Activated T-cell treated with anti-CD3 and anti-CD28 coated beads, Interleukin-2, amount 50 U/mL, for 4 hours (primary cell): ENCODE data around the gene FHIT. TPM values are rescaled to one million over a fixed set of nuclear protein-coding genes. Genes with fewer than 3 reads are reported as not detected.
"Not testable (repeated sequence)": the region's sequence is repeated elsewhere in the genome, so short reads cannot be mapped to it uniquely, and the experiment has no call there.

Experiments used
- ATAC-seq, 2 donors: fragments of 200-7000 bp; cut with Tn5 transposase; one replicate each; pipeline ENCODE4 v1.10.0; 2021
- DNase-seq: peaks from one replicate; pipeline ENCODE4 v3.0.0-alpha.2; 2020
- H3K27me3 Mint-ChIP-seq: one replicate; pipeline ENCODE4 v1.8.0; 2021; ENCODE audit warnings: low read depth, mixed read lengths
- H3K36me3 Mint-ChIP-seq: one replicate; pipeline ENCODE4 v1.8.0; 2022; ENCODE audit warnings: mixed read lengths; ENCODE audit not compliant: insufficient read depth
- H3K4me1 Mint-ChIP-seq: one replicate; pipeline ENCODE4 v1.8.0; 2021; ENCODE audit warnings: low read depth, mixed read lengths
- H3K4me3 Mint-ChIP-seq: one replicate; pipeline ENCODE4 v1.8.0; 2021; ENCODE audit warnings: mild to moderate bottlenecking, moderate library complexity, mixed read lengths
- H3K9me3 Mint-ChIP-seq: one replicate; pipeline ENCODE4 v1.8.0; 2021; ENCODE audit warnings: mixed read lengths
- total RNA-seq, 3 donors: library from RNA; stranded (reverse); gene quantifications; one replicate each; pipeline ENCODE4 v1.2.1, GENCODE V29; 2021

The FHIT gene
- total RNA-seq, 3 donors from 2014 or later: 0.66 to 5.5 (median 2.4) TPM

DNA sequence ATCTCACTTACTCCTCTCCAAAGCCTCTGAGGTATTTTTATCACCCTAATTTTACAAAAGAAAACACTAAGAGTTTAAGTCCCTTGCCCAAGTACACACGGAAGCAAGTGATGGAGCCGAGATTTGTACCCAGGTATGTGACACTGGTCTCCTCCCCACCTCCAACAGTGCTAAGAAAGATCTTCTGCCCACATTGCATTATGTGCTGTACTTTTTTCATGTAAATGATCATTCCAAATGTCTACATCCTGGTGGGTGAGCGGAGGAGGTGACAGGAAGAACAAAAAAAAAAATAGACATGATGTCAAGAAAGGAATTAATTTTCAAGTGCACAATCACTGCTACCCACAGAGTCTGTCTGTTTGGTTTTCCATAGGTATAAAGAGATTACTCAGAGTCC, 694.1 kb downstream of the FHIT start:
- DNase-seq: no peak
- no peak for ATAC-seq
- Mint-ChIP-seq H3K27me3 (no peaks in the 10 kb centered on the region), H3K9me3 (no peaks in the 10 kb centered on the region), H3K4me3 (no peak overlapping the region), H3K4me1 (peaks cover 2% of the 10 kb centered on the region), H3K36me3 (no peaks in the 10 kb centered on the region)

DNA sequence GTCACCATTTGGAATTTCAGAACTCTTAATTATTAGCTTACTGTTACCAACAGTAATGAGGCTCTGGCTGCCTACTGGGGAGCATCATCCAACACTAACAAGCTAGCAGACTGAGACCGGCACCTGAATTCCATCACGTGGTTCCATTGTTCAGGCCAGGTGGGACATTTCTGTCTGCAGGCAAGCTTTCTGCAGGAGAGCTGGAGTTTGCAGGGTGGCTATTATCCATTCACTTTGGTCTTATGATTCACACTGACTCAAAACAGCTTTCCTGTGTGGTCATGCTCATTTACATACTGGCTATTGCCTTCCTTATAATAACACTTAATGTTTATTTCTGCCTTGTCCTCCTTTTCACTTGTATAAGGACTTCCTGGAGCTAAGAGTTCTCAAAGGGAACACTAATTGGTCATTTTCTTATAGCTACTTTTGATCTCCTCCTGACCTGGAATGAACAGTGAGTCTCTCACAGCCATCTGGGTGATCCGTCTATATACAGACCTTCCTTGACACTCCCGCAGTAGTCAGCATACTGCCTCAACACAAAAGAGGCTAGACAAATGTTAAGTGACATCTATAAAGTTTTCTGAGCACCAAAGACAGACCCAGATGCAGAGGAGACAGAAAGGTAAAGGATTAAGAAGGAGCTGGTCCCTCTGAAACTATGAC, 695.4 kb downstream of the FHIT start:
- H3K27me3 Mint-ChIP-seq: no peaks in the 10 kb centered on the region
- H3K4me1 Mint-ChIP-seq: peaks cover 2% of the 10 kb centered on the region

DNA sequence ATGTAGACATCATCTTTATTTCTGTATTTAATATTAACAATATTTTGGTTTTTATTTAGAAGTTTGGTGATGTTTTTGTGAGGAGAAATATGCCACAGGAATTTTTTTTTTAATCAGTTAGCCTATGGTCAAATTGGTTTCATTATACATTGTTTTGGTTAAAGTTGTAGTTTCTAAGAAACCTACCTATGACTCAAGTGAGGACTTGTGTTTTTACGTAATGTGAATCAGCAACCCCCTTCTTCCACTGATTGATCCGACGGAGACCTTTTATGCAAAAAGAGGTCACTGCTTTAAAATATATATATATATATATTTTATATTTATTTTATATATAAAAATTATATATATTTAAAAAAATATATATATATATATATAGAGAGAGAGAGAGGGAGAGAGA, 698.1 kb downstream of the FHIT start:
- Mint-ChIP-seq H3K27me3 (no peaks in the 10 kb centered on the region), H3K36me3 (no peaks in the 10 kb centered on the region), H3K9me3 (peaks cover 4% of the 10 kb centered on the region), H3K4me3 (no peak overlapping the region), H3K4me1 (peaks cover 2% of the 10 kb centered on the region)
- DNase-seq (no peak), ATAC-seq (no peak)

More for the DNA sequence above, 695.4 kb downstream of the FHIT start:
- DNase-seq (no peak), ATAC-seq (no peak)
- no peaks in the 10 kb centered on the region for H3K36me3 Mint-ChIP-seq
- no peak overlapping the region for H3K4me3 Mint-ChIP-seq
- H3K9me3 Mint-ChIP-seq: peaks cover 3% of the 10 kb centered on the region

DNA sequence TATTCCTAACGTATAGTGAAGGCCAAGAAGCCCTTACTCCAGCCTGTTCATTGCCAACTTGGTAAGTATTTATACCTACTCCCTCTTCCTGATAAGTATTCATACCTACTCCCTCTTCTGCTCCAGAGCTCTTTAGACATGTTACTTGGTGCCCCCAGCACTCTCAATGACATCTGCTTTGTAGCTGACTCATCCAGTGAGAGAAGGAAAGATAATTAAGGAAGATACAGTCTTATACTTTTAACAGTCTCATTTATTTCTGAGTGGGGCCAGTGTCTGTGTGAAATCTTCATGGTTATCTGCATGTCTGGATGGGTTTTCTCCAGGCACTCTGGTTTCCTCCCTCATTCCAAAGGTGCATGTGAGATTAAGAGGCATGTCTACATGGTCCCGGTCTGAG, 698.7 kb downstream of the FHIT start:
- DNase-seq (no peak), ATAC-seq (no peak)
- Mint-ChIP-seq H3K27me3 (no peaks in the 10 kb centered on the region), H3K4me1 (peaks cover 2% of the 10 kb centered on the region), H3K9me3 (peaks cover 4% of the 10 kb centered on the region), H3K36me3 (no peaks in the 10 kb centered on the region), H3K4me3 (no peak overlapping the region)

DNA sequence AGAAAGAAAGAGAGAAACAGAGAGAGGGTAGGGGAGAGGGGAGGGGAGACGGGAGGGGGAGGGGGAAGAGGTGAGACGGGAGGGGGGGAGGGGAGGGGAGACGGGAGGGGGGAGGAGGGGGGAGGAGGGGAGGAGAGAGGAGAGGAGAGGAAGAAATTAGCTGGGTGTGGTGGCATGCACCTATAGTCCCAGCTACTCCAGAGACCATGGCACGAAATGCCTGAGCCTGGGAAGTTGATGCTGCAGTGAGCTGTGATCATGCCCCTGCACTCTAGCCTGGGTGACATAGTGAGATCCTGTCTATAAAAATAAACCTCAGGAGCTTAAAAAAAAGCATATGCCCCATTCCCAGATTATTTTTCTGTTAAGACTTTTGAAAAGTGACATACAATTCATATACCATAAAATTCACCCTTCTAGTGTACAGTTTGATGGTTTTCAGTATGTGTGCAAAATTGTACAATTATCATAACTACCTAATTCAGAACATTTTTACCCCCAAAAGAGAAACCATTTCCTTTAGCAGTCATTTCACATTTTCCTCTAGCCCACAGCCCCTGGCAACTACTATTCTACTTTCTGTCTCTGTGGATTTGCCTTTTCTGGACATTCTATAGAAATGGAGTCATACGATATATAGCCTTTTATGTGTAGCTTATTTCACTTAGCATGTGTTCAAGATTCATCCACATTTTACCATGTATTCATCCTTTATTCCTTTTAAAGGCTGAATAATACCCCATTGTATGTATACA, 699.6 kb downstream of the FHIT start:
- DNase-seq (no peak), ATAC-seq (no peak)
- Mint-ChIP-seq H3K36me3 (no peaks in the 10 kb centered on the region), H3K27me3 (peaks cover under 1% of the 10 kb centered on the region), H3K4me1 (peaks cover 2% of the 10 kb centered on the region), H3K9me3 (peaks cover 4% of the 10 kb centered on the region), H3K4me3 (no peak overlapping the region)

DNA sequence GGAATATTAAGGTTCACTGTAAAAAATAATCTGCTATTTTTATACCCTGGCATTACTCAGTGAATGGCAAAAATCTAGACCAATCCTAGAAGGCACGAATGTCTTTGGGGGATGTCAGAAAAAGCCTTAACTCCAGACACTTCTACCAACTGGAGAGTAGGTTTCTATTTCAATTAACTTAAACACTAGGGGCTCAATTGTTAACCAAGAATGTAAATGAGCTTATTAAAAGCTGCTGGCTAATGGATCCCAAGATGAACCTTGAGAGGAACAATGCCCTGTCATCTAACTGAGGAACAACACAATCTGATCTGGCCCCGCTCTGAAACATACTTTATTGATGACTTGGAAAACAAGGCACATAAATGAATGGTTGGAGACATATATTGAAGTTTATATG, 701.4 kb downstream of the FHIT start:
- no peaks in the 10 kb centered on the region for H3K36me3 Mint-ChIP-seq
- no peak for ATAC-seq
- no peaks in the 10 kb centered on the region for H3K4me1 Mint-ChIP-seq
- H3K27me3 Mint-ChIP-seq: peaks cover 2% of the 10 kb centered on the region
- H3K9me3 Mint-ChIP-seq: peaks cover 4% of the 10 kb centered on the region
- DNase-seq: no peak
- H3K4me3 Mint-ChIP-seq: no peak overlapping the region

DNA sequence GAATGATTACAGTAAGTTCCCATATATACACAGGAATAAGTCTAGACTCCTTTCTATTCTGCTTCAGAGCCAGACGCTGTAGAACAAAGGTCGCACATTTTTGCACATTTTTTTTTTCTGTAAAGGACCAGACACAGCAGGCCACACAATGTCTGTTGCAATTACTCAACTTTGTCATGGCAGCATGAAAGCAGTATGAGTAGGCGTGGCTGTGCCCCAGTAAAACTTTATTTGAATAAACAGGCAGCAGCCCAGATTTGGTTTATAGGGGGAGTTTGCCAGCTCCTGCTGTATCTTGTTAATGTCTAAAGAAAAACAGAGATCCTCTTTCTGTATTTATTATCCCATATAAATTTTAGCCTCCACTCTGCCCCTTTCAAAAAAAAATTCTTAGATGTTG, 708.3 kb downstream of the FHIT start:
- no peak overlapping the region for H3K4me3 Mint-ChIP-seq
- H3K36me3 Mint-ChIP-seq: no peaks in the 10 kb centered on the region
- H3K27me3 Mint-ChIP-seq: peaks cover 2% of the 10 kb centered on the region
- no peaks in the 10 kb centered on the region for H3K9me3 Mint-ChIP-seq
- no peaks in the 10 kb centered on the region for H3K4me1 Mint-ChIP-seq
- ATAC-seq (no peak), DNase-seq (no peak)

DNA sequence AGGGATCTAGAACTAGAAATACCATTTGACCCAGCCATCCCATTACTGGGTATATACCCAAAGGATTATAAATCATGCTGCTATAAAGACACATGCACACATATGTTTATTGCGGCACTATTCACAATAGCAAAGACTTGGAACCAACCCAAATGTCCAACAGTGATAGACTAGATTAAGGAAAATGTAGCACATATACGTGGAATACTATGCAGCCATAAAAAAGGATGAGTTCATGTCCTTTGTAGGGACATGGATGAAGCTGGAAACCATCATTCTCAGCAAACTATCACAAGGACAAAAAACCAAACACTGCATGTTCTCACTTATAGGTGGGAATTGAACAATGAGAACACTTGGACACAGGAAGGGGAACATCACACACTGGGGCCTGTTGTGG, 711.9 kb downstream of the FHIT start:
- H3K4me1 Mint-ChIP-seq, DNase-seq, H3K36me3 Mint-ChIP-seq, H3K9me3 Mint-ChIP-seq, H3K27me3 Mint-ChIP-seq, H3K4me3 Mint-ChIP-seq, ATAC-seq: not testable (repeated sequence)

DNA sequence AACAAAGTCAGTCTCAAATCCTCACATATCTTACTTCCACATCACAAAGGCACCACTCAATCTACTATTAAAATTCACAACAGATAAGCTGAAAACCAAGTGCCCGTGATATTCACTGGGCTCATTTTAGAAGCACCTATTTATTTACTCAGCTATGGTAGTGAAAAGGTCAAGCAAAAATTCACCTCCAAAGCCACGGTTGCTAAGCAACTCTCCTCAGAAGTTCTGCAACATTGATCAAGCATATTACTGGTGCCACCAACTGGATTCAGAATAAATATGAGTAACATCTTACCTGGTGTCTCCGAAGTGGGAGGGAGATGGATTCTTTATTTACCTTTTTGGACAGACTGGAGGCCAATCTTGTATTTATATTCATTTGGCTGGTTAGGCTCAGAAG, 714.8 kb downstream of the FHIT start:
- H3K27me3 Mint-ChIP-seq: no peaks in the 10 kb centered on the region
- DNase-seq (no peak), ATAC-seq (no peak)
- H3K36me3 Mint-ChIP-seq: peaks cover 3% of the 10 kb centered on the region
- H3K4me3 Mint-ChIP-seq: no peak overlapping the region
- H3K4me1 Mint-ChIP-seq: no peaks in the 10 kb centered on the region
- H3K9me3 Mint-ChIP-seq: no peaks in the 10 kb centered on the region

DNA sequence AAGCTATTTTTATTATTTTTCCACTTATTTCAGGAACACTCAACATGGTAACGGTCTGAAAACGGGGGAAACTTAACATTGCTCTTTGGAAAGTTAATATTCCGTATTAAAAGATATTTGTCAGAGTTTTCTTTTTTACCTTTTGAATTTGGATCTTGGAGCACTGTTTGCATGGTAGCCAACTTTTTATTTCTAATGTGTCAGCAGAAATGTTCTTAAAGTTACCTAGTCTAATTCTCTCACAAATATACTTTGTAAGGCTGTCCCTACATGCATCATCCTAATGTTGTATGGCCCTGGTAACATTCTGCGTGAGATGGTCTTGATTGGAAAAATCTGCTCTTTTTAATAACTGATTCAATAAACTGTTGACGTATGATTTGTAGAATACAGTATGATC, 719.5 kb downstream of the FHIT start:
- Mint-ChIP-seq H3K27me3 (no peaks in the 10 kb centered on the region), H3K4me1 (no peaks in the 10 kb centered on the region), H3K9me3 (no peaks in the 10 kb centered on the region), H3K4me3 (no peak overlapping the region), H3K36me3 (peaks cover 3% of the 10 kb centered on the region)
- no peak for DNase-seq
- ATAC-seq: no peak

DNA sequence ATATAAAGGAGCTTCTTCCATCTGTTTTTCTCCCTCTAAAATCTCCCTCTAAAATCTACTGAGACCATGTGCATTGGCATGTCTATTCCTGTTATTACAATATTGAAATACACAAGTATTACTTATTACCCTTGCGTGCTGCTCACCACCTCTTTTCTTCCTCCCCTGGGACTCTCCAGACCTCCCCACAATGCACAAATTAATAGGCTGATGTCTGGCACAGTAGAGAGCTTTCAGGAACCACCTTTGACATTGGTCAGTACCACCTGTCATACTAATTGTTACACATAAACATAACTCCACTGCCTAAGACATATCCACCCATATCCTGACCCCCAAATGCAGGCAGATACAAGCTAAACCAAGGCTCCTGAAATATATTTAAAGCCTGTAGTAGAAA, 722.6 kb downstream of the FHIT start:
- ATAC-seq (no peak), DNase-seq (no peak)
- H3K4me1 Mint-ChIP-seq: no peaks in the 10 kb centered on the region
- no peak overlapping the region for H3K4me3 Mint-ChIP-seq
- no peaks in the 10 kb centered on the region for H3K9me3 Mint-ChIP-seq
- no peaks in the 10 kb centered on the region for H3K27me3 Mint-ChIP-seq
- peaks cover 1% of the 10 kb centered on the region for H3K36me3 Mint-ChIP-seq

DNA sequence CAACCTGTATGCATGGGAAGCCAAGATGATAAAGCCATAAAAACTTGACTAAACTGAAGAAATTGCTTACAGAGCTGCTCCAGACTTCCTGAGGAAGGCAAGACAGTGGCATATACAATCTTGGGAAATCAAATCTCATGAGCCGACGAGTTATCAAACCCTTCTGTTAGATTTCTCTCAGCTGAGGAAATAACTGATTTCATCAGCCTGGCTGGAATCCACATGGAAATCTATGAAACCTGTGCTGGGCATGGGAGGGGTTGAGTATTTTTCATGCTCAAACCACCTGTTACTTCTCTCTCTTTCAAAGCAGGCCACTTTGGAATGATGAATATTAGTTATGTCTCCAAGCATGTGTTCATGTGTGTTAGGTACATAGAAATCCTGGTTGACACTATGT, 727.7 kb downstream of the FHIT start:
- ATAC-seq: no peak
- Mint-ChIP-seq H3K9me3 (peaks cover 5% of the 10 kb centered on the region), H3K4me1 (no peaks in the 10 kb centered on the region), H3K36me3 (no peaks in the 10 kb centered on the region), H3K4me3 (no peak overlapping the region), H3K27me3 (no peaks in the 10 kb centered on the region)
- no peak for DNase-seq

DNA sequence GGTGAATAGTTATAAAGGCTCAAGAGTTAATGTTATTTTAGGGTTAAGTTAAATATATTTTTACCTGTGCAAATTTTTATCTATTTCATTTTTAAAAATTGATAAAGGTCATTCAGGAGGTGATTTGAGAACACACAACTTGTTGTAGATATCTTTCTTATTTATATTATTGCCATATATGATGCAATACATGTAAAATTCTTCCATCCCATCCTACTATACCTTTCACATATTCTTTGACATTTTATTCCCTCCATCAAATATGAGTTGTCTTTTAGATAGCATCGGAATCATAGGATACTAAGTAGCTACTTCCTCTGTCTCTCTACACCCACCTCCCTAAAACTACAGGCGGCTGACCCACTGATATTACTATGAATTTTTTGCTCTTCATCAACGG, 734.1 kb downstream of the FHIT start:
- H3K4me1 Mint-ChIP-seq: no peaks in the 10 kb centered on the region
- DNase-seq (no peak), ATAC-seq (no peak)
- H3K36me3 Mint-ChIP-seq: no peaks in the 10 kb centered on the region
- peaks cover 5% of the 10 kb centered on the region for H3K9me3 Mint-ChIP-seq
- no peak overlapping the region for H3K4me3 Mint-ChIP-seq
- no peaks in the 10 kb centered on the region for H3K27me3 Mint-ChIP-seq

DNA sequence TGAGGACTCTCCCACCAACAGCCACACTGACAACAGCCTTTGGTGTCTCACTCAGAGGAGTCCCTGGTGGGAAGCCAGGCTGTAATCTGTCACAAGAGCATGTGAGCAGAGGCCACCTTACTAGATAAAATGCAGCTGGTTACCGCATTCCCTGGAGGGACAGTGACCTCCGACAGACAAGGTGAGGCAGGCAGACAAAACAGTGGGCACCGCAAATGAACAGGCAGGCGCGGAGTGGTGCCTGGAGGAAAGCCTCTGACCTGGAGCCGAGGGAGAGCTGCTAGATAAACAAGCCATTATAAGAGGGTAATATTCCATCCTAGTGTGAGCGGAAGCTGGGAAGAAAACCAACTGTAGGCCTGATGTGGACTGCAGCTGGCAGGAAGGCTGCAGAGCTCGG, 736.4 kb downstream of the FHIT start:
- Mint-ChIP-seq H3K27me3 (no peaks in the 10 kb centered on the region), H3K4me3 (no peak overlapping the region), H3K36me3 (no peaks in the 10 kb centered on the region), H3K4me1 (no peaks in the 10 kb centered on the region), H3K9me3 (no peaks in the 10 kb centered on the region)
- no peak for ATAC-seq
- DNase-seq: no peak

DNA sequence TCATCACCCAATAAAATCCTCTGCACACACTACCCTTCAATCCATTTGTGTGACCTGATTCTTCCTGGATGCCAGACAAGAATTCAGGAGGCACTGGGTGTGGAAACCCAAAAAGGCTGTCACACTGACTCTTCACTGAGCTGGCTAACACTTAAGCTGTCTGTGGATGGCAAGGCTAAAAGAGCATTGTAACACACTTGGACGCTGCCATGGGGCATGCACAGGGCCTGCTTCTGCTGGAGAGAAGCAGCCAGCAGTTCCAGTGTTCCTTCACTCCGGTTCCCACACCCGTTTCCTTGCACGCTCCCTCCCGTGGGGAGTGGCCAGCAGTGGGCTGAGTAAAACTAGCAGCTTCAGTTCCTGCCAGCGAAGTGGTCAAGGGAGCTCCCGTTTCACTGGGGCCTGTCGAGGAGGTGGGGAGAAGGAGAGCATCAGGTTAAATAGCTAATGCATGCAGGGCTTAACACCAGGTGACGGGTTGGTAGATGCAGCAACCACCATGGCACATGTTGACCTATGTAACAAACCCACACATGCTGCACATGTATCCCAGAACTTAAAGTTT, 737.1 kb downstream of the FHIT start:
- Mint-ChIP-seq H3K4me3 (no peak overlapping the region), H3K9me3 (no peaks in the 10 kb centered on the region)
- ATAC-seq: no peak

More for the DNA sequence above, 737.1 kb downstream of the FHIT start:
- Mint-ChIP-seq H3K4me1 (no peaks in the 10 kb centered on the region), H3K36me3 (no peaks in the 10 kb centered on the region), H3K27me3 (no peaks in the 10 kb centered on the region)
- DNase-seq: no peak
